Peyer's patch (tissue), 4 donors: ENCODE results near the gene NRL. TPM values are rescaled to one million over a fixed set of nuclear protein-coding genes. Genes with fewer than 3 reads are reported as not detected.

ENCODE experiments used
- DNase-seq, 3 donors: peaks; one replicate each; pipeline ENCODE4 v3.0.0-alpha.2; 2017 to 2019
- H3K27ac ChIP-seq, 4 donors: fragments of 200-600 bp; sonication (generic); one replicate each; pipeline ENCODE4 v1.5.1; 2016 to 2019
- H3K27me3 ChIP-seq, 2 donors: fragments of 200-600 bp; sonication (generic); one replicate each; pipeline ENCODE4 v1.5.1; 2019
- H3K36me3 ChIP-seq, 3 donors: fragments of 200-600 bp; sonication (generic); one replicate each; pipeline ENCODE4 v1.5.1; 2016 to 2019
- H3K4me1 ChIP-seq, 4 donors: fragments of 200-600 bp; sonication (generic); one replicate each; pipeline ENCODE4 v1.5.1; 2016 to 2019
- H3K4me3 ChIP-seq, 4 donors: fragments of 200-600 bp; sonication (generic); 1 replicate in 3 of 4; 2 replicates in 1 of 4; pipeline ENCODE4 v1.5.1; 2016 to 2019; ENCODE audit warnings: mild to moderate bottlenecking in 1 of 4
- H3K9me3 ChIP-seq, 4 donors: fragments of 200-600 bp; sonication (generic); one replicate each; pipeline ENCODE4 v1.5.1; 2016 to 2019; ENCODE audit warnings: mild to moderate bottlenecking in 1 of 4
- POLR2A ChIP-seq, 2 donors: fragments of 450-650 bp; IDR thresholded peaks; one replicate each; pipeline ENCODE4 v1.5.1; 2017; ENCODE audit warnings: antibody characterized with exemption in 2 of 2, mild to moderate bottlenecking in 2 of 2, moderate library complexity in 2 of 2
- total RNA-seq, 4 donors: library from RNA; depleted of rRNA; stranded (reverse); fragments of >200 nt; gene quantifications; one replicate each; pipeline ENCODE4 v1.1.0, GENCODE V29; 2016
- TF ChIP-seq, protein P1 (sequence below), 6 experiments: fragments of 450-650 bp in 4 of 6; fragments of 200-600 bp in 2 of 6; sonication (generic) in 1 of 6; IDR thresholded peaks; one replicate each; pipeline ENCODE4 v1.5.1; 2017 to 2019; ENCODE audit warnings: antibody characterized with exemption in 6 of 6, mild to moderate bottlenecking in 3 of 6, moderate library complexity in 1 of 6

Gene NRL
- total RNA-seq, 4 donors from 2014 or later, result 4.6 to 14.2 (median 13.5) TPM; not detected in 1

DNA sequence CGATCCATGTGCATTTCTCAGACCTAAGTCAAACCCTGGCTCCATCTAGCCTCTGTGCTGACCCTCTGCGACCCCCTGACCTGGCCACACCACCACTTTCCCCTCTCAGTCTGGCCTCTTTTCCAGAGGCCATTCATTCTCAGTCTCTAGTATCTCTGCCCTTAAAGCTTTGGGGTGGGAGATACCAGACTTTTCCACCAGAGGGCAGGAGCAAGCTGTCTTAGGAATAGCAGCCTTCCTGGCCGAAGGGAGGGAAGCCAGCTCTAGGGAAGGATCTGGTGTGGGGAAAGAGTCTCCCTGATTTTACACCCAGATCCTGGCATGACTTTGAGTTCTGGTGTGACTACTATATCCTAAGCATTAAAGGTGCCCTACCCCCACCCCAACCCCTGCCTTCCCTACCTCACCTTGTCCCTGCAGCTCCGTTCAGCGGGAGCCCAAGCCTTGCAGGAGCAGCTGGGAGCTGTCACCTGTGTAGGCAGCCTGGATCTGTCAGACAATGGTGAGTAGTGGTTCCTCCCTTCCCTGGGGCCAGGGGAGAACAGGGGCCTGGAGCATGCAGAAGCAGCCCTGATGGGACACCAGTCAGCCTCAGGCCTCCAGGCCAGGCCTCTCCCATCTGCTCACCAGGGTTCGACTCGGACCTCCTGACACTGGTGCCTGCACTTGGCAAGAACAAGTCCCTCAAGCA, 56.3 kb downstream of the NRL start:
- DNase-seq, result peak; percentile 72 to 90 (median 83)
- H3K36me3 ChIP-seq, result no peaks in the 10 kb centered on the region
- H3K4me1 ChIP-seq, result peaks cover 0 to 38% (median 2%) of the 10 kb centered on the region in 4 donors
- TF ChIP-seq, protein P1, sequence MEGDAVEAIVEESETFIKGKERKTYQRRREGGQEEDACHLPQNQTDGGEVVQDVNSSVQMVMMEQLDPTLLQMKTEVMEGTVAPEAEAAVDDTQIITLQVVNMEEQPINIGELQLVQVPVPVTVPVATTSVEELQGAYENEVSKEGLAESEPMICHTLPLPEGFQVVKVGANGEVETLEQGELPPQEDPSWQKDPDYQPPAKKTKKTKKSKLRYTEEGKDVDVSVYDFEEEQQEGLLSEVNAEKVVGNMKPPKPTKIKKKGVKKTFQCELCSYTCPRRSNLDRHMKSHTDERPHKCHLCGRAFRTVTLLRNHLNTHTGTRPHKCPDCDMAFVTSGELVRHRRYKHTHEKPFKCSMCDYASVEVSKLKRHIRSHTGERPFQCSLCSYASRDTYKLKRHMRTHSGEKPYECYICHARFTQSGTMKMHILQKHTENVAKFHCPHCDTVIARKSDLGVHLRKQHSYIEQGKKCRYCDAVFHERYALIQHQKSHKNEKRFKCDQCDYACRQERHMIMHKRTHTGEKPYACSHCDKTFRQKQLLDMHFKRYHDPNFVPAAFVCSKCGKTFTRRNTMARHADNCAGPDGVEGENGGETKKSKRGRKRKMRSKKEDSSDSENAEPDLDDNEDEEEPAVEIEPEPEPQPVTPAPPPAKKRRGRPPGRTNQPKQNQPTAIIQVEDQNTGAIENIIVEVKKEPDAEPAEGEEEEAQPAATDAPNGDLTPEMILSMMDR (IDR thresholded peaks at IDR 0.05), result peak; percentile 71 to 97 (median 86)
- TF ChIP-seq POLR2A (IDR thresholded peaks at IDR 0.05), result no peak
- no peak overlapping the region for H3K4me3 ChIP-seq
- no peaks in the 10 kb centered on the region for H3K9me3 ChIP-seq
- H3K27me3 ChIP-seq, result no peaks in the 10 kb centered on the region
- H3K27ac ChIP-seq, result peak overlapping the region in 1 of 4 donors; percentile 49

GRCh38 chr14:24057867-24058259, 56.9 kb downstream of the NRL start:
- H3K27ac ChIP-seq, result no peak overlapping the region
- TF ChIP-seq, protein P1 (IDR thresholded peaks at IDR 0.05), result no peak
- no peak for TF ChIP-seq POLR2A (IDR thresholded peaks at IDR 0.05)
- no peaks in the 10 kb centered on the region for H3K9me3 ChIP-seq
- H3K4me1 ChIP-seq, result peaks cover 0 to 35% (median 2%) of the 10 kb centered on the region in 4 donors
- no peak overlapping the region for H3K4me3 ChIP-seq
- DNase-seq, result no peak
- no peaks in the 10 kb centered on the region for H3K36me3 ChIP-seq
- H3K27me3 ChIP-seq, result no peaks in the 10 kb centered on the region

- H3K27ac ChIP-seq, result no peak overlapping the region
- no peak for DNase-seq
- H3K27me3 ChIP-seq, result no peaks in the 10 kb centered on the region
- no peak overlapping the region for H3K4me3 ChIP-seq
- H3K9me3 ChIP-seq, result no peaks in the 10 kb centered on the region
- peaks cover 3 to 35% (median 4%) of the 10 kb centered on the region in 4 donors for H3K4me1 ChIP-seq
- TF ChIP-seq POLR2A (IDR thresholded peaks at IDR 0.05), result no peak
- TF ChIP-seq, protein P1 (IDR thresholded peaks at IDR 0.05), result no peak
- H3K36me3 ChIP-seq, result no peaks in the 10 kb centered on the region
Observed at GRCh38 chr14:24057271-24057670, 57.5 kb downstream of the NRL start.

DNA sequence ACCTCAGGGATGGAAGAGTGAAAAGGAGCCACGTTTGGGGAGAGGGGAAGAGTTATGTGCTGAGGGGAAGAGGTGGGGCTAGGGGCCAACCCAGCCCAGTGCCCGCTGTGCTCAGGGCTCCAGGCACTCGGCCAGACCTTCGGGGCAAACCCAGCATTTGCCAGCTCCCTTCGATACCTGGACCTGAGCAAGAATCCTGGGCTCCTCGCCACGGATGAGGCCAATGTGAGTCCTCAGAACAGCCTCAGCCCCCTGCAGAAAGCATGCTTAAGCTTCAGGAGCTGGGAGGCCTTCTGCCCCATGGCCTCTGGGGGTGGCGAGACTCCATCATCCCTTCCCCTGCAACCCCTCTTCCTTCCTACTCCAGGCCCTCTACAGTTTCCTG, 58.0 kb downstream of the NRL start:
- Histone ChIP-seq H3K27ac (no peak overlapping the region), H3K36me3 (no peaks in the 10 kb centered on the region), H3K9me3 (no peaks in the 10 kb centered on the region), H3K4me1 (peaks cover 3 to 35% (median 6%) of the 10 kb centered on the region in 4 donors), H3K4me3 (no peak overlapping the region), H3K27me3 (no peaks in the 10 kb centered on the region)
- no peak for DNase-seq
- TF ChIP-seq, protein P1 (IDR thresholded peaks at IDR 0.05), result no peak
- no peak for TF ChIP-seq POLR2A (IDR thresholded peaks at IDR 0.05)

DNA sequence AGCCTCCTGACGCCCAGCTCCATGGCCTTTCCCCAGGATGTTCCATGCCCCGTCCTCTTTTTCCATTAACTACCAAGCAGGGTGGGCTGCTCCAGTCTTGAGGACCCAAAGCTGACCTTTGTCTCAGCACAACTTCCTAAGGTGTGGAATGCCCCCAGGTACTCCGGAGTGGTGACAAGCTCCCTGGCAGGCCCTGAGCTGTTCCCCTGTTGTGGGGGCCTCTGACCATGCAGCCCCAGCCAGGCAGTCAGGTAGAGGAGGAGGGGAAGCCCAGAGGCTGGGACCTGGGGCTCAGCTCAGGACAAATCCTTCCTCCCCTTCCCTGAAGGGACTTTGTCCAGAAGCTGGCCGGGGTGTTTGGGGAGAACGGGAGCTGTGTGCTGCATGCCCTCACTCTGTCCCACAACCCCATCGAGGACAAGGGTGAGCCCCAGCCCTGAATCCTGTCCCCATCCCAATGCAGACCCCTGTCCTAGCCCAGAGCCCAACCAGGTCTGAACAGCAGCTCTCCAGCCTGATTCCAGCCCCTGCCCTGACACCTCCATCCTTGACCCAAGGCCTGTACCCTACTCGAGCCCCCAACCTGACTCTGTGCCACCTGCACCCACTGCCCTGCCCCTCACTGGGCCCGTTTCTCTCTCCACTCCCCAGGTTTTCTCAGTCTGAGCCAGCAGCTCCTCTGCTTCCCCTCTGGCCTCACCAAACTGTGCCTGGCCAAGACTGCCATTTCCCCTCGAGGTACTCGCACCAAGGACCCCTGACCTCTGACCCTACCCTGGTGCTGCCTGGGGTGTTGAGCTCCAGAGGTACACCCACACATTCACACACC, 58.6 kb downstream of the NRL start:
- Histone ChIP-seq H3K9me3 (no peaks in the 10 kb centered on the region), H3K27me3 (no peaks in the 10 kb centered on the region), H3K4me3 (no peak overlapping the region), H3K27ac (no peak overlapping the region), H3K4me1 (peaks cover 2 to 36% (median 6%) of the 10 kb centered on the region in 4 donors), H3K36me3 (no peaks in the 10 kb centered on the region)
- no peak for DNase-seq
- TF ChIP-seq POLR2A (IDR thresholded peaks at IDR 0.05), result no peak
- TF ChIP-seq, protein P1 (IDR thresholded peaks at IDR 0.05), result no peak
